Measurements from ENCODE around the gene VOPP1.

Gene VOPP1

DNA sequence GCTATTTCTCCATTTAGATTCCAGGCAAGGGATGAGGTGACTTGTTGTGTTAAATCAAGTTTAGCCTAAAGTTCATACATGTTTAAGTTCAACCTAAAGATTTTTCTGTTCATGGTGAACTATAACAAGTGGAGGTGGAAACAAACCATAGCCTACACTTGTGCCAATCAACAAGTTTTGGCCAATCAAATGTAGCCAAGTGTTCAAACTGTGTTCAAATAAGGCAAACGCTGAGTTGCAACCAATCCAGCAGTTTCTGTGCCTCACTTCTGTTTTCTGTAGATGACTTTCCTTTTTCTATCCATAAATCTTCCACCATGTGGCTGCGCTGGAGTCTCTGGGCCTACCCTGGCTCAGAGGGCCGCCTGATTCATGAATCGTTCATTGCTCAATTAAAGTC lies 4.5 kb upstream of the VOPP1 start:
- no peak for ATAC-seq

DNA sequence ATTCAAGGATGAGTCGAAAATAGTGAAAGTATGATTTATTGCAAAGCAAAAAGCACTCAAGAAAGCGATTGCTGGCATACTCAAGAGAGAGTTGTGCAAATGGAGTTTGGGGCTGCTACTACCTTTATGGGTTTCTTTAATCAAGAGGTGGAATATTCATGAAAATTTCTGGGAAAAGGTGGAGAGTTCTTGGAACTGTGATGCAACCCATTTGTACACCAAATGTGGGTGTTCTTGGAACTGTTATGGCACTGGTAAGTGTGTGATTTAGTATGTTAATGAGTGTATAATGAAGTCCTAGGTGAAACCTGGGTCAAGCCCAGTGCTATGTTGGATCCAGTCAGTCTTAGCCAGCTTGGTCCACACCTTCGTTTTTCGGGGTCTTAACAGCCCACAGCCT lies 3.4 kb upstream of the VOPP1 start:
- peak in 1 of 2 donors; percentile 17 for ATAC-seq

DNA sequence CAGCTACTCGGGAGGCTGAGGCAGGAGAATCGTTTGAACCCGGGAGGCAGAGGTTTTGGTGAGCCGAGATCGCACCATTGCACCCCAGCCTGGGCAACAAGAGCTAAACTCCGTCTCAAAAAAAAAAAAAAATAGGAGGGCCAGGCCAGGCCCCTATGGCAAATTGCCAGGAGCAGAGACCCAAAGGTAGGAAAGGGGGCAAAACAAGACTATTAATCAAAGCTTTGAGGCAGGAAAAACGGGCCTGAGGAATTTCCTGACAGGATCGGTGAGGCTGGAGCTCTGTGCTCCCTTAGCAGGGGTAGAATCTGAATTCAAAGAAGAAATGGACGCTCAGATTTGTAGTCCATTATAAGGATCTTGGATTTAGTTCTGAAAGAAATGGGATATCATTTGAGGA lies 2.8 kb upstream of the VOPP1 start:
- ATAC-seq: no peak

DNA sequence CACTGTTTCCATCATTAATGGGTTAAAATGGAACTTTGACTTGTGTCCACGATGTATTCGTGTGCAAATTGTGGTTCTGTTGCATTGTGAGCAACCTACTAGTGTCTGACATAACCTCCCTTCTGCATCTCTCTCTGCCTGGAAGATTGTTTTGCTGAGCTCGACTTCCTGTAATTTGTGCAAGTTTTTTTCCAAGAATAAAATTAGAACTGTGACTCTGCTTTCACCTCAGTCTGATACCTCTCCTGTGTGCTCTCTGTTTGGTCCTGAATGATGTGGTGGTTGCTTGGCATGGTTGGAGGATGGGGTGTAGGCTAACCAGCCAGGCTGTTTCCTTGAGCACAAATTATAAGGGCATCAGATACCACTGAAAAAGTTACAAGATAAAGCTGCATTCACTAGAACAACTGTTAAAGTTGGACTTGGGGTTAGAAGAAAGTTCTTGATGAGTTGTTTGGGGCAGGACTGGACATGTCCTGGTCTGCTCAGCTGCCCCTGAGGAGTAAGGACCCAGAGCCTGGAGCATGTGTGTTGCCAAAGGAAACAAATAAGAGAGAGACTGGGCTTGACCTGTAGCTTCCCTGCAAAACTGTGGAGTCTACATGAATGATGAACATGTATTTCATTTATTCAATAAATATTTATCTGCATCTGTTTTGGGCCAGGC lies 1.9 kb upstream of the VOPP1 start:
- ATAC-seq: peak; percentile 4 to 8

DNA sequence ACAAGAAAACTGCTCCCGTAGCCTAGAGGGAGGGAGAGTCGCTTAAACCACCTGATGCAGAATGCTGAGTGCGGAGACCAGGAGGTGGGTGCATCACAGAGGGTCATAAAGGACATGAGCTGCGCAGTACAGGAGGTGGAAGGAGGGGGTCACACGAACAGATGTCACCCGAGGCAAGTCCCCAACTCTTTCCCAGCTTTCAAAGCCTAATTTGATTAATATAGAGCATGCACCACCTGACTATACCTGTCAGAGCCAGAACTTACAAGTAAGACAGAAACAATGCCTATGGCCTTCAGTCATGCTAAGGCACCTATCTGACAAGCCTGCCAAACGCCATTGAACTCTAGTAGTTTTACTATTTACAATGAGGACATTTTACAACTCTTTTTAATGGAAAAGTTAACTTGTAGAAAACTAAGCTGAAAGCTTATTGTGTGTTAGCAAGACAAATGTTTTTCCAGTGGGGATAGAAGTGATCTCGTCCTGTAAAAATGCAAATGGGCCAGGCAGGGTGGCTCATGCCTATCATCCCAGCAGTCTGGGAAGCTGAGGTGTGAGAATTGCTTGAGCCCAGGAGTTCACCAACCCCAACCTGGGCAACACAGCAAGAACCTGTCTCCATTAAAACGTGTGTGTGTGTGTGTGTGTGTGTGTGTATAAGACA lies 1.1 kb upstream of the VOPP1 start:
- no peak for ATAC-seq

DNA sequence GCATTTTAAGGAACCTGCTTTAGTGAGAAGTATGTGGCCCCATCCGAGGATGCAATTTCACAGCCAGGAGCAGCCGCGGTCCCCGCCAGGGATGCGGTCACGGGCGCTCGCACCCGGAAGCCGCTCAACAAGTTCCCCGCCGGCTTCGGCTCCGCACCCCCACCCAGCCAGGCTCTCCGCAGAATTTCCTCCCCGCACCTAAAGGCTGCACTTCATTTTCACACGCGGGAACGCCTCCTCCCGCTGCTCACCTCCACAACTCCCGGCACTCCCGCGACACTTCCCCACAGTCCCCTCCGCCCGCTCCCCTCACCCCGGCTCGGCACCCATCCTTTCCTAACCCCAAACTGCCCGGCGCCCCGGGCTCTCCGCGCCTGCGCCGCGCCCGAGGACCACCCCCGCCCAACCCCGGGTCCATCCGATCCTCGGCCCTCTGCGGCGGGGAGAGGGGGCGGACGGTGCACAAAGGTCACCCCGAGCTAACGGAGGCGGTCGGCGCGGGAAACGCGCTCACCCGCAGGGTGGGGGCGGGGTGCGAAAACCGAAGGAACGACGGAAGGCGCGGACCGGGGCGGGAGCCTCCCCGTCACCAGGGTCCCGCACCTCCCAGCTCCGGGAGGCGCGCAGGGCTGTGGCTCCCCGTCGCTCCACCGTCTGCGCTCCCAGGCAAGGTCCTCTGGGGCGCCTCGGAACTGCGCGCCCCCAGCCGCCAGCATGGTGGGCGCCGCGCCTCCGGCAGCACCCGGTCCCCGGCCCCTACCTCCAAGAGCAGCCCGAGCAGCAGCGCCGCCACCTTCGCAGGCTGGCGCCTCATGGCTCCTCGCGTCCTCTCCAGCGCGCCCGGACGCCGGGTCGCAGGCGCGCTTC lies 558 bp downstream of the VOPP1 start:
- ATAC-seq: peak; percentile 3 to 8

DNA sequence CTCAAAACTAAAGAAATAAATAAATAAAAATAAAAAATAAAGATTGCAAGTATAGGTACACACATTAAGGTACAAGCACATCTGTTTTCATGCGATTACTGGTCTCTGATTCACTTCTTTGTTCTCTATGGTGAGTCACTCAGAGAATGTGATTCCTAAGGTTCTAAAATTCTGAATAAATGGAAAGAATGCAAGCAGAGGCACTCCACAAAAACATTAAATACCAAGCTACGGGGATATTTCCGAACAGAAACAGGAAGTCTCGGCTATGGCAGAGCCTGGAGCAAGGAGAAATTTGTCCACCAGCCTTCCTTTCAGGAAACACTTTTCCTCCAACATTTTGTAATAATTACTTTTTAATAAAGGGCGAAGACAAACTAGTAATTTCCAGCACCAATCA lies 1.4 kb downstream of the VOPP1 start:
- ATAC-seq: peak; percentile 27 to 31

DNA sequence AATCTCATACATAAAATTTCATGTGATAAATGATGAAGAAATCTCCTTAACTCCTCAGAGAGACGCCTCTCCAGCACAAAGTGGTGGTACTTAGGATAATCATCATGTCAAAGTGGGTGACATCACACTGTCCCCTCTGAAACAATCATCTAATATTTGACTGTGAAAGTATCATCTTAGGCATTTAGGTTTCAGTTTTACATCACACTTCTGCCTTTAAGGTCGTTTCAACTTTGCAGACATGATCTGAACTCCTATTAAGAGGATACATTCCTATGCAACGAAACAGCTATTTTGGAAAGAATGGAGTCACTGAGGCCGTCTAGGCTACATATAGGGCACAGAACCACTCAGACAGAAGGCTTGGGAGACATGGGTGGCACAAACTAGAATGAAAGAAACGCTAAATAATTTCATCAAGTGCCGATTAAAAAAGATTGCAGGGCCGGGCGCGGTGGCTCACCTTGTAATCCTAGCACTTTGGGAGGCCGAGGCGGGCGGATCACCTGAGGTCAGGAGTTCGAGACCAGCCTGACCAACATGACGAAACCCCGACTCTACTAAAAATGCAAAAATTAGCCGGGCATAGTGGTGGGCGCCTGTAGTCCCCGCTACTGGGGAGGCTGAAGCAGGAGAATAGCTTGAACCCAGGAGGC lies 2.0 kb downstream of the VOPP1 start:
- peak; percentile 50 to 55 for ATAC-seq

DNA sequence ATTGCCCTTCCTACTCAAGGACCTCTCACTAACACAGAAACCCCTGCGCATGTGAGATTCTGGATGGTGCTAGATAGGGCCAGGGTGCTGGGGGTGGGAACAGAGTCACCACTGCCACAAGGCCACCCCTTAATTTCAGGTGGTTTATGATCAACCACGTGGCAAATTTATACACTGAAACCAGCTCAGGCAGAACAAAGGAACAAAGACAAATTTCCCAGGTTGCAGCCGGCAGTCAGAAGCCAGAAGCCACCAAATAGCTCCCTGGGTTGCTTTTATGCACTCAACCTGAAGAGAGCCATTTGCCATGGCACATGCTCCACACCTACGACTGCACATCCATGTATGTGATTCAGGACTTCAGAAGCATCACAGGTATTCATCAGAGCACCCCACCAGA lies 2.5 kb downstream of the VOPP1 start:
- peak; percentile 49 to 53 for ATAC-seq

DNA sequence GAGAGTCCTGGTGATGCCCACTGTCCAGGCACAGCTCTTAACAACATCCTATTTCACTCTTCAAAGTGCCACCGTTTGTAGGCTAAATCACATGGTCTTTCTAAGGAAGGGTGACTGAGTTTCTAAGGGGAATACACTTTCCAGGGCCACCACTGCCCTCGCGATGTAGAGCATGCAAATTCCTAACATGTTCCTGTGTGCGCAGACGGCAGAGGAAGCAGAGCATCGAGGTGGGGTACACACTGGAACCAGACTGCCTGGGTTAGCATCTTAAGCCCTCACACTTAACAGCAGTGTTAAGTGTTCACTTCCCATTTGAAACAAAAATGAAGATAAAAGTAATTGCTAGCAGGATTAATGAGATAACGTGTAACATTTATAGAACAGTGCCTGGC lies 3.0 kb downstream of the VOPP1 start:
- ATAC-seq: no peak

DNA sequence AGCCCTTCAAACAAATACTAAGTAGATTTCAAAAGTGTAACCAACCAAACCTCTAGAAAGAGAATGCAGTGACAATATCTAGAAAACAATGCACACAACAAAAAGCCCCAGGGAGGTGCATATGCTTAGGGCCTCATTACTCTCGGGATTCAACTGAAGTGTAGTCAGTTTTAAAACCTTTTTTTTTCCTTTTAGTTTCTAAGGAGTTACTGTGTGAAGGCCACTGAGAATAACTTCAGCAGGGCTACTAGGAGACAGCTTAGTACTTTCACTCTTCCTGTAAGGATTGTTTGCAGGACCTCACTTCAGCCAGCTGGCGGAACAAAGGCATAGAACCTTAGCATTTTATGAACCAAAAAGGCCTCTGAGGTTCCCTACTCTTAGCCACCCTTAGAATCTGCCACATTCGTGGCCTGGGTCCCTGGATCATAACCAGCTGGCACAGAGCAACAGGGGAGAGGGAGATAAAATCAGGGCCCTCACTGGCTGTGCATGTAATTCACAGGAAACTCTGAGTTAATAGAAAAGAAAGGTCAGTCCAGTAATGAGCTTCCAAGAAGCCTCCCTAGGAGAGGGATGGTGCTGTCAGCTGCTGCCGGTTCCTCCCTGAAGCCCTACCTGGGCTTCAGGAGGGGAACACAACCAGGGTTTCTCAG lies 3.6 kb downstream of the VOPP1 start:
- ATAC-seq: no peak

DNA sequence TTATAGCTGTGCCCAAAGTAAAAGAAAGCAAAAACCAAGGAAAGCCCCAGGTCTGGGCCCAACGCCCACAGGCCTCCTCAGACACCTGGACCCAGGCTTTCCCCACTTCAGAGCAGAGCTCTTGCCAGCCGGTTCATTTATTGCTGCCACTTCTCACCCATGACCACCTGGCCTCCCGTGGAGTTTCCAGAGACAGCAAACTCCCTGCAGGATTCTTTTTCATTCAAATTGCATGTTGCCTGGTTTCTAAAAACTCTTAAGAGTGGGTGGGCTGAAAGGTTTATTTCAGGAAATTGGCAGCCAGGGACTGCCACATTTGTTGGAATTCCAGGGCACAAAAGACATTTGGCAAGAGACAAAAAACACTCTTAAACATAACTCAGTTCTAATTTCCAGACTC lies 4.7 kb downstream of the VOPP1 start:
- ATAC-seq: no peak

DNA sequence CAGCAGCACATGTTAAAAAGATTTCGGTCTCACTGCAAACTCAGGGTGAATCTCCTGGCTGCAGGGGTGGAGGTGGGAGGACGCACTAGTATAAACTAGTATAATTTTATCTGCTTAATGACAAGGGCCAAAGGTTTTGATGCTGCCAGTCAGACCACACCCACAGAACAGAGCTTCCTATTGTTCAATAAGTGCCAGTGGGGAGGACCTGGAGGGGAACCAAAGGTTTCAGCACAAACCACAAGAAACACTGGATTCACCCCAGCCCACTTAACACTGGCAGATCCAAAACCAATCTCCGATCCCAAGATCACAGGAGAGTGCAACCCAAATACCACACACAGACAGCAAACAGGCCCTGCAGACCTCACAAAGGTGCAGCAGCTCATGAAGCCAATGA lies 6.6 kb downstream of the VOPP1 start:
- no peak for ATAC-seq

DNA sequence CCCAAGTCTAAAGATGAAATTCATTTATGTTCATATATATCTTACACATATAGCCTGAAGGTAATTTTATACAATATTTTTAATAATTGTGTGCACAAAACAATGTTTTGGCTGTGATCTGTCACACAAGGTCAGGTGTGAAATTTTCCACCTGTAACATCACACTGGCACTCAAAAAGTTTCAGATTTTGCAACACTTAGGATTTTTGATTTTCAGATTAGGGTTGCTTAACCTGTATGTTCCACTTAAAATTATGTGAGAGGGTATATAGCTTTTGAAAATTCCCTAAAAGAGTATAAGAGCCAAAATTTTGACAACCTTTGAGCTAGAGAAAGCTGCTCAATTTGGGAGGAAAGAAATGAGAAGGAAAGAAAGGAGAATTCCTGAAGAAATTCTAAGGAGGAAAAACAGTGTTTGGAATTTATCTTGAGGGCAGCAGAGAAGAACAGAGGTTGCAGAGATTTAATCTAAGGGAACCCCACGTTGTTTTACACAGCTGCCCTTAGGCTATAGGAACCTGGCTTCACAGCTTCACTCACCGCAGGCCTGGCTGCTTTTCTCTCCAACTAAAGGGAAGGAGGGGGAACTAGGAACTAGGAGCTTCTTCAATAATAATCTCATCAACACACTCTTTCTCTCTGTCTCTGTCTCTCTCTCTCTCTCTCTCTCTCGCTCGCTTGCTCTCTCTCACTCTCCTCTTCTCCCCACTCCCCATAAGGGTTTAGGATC lies 8.5 kb downstream of the VOPP1 start:
- ATAC-seq: no peak

DNA sequence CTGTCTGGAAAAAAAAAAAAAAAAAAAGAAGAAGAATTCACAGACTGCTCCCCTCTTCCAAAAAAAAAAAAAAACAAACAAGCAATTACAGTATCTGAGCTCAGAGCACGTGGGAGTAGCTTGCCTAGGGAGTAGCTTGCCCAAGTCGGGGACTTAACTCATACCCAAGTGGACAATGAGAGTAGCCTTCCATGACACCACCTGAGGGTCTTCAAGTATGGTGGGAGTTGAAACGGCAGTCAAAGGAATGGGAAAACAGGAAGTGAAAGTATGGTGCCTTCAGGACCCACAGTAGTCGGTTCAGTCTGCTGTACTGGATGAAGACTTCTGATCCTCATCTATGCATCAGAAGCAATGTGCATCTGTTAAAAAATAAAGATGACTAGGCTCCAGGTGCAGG lies 10.6 kb downstream of the VOPP1 start:
- no peak for ATAC-seq

DNA sequence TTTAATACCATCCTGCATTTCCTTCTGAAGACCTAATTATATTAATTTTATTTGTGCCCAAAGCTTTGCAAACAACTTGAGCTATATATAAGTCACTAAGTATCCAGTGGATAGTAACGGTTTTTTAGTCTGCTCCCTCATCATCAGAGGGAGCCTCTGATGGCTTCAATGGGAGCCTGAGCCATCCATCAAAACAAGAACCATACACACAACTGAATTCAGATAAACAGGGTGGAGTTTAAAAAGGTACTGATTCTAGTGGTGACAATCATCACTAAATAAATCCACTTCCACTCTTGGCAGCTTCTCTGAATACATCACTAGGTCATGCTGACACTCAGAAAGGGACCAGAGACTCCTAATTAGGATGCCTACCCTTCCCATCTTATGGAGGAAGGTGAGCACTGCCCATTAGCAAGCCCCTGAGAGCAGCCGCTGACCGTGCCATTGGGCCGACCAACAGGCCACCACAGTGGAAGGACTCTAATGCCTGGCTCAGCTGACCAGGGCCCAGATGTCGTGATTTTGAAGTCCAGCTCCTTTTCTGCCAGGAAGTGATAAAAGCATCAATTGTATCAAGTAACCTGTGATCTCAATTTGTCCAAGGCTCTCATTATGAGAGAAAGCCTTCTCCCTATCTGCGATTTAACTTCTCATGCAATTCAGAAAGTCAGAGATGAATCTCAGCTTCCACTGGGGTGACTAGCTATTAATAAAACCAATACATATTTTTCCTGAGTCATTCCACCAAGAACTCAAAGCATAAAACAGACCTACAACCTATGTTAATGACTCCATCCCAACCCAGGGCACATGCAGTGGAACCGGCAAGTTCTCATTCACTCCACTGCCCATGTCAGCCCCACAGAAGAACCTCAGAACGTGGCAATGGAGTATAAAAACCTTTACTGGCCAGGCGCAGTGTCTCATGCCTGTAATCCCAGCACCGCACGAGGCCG lies 13.1 kb downstream of the VOPP1 start:
- peak; percentile 31 to 52 for ATAC-seq

DNA sequence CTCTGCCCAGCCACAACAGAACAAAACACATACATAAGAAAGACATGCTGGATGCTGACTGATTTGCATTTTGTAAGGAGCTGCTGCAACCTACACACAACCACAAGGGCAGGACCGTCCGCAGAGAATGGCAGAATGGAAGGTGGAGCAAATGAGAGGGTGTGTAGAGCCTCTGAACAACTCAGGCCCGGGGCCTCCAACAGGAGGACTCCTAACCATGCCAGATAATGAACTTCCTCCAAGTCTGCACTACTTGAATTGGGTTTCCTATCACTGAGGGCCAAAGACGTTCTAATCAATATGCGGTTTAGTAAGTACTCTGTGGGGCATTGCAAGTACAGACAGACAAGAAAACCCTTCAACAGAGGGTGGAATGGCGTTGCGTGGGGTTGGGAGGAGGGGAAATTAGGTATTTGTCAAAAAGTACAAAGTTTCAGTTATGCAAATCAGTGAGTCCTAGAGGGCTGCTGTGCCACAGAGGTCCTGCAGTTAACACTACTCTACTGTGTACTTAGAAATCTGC lies 14.6 kb downstream of the VOPP1 start:
- peak; percentile 64 to 74 for ATAC-seq

DNA sequence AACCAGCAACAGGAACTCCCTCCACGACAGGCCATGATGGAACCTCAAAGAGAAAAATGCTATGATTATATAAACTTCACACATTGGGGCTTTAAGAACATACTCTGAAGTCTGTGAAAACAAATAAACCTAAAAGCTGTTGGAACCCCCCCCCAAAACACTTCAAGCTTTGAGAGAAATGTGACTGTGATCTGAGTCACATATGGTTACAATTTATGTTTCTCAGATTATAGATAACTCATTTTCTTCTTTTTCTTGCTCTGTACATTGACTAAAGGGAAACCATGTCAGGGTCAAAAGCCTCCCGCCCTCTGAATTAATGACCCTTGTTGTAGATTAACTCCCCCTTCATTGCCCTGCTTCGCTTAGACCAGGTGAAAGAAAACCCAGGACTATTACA lies 15.8 kb downstream of the VOPP1 start:
- peak; percentile 45 to 46 for ATAC-seq

DNA sequence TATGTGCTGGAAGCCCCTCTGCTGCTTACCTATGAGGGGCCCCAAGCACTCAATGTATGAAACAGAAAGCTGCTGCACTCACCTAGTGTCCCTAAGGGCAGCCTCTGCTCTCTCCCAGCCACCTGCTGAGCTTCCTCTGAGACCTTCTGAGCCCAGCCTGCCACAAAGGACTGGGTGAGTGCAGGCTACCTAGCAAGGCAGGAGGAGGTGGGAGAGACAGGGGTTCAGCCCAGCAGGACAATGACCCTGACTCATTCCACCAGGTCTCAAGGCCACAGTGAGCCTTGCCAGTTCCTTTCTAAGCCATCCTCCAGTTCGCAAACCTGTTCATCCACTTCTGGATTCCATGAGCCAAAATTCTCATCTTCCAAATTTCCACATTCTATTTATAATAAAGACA lies 16.3 kb downstream of the VOPP1 start:
- ATAC-seq: no peak

DNA sequence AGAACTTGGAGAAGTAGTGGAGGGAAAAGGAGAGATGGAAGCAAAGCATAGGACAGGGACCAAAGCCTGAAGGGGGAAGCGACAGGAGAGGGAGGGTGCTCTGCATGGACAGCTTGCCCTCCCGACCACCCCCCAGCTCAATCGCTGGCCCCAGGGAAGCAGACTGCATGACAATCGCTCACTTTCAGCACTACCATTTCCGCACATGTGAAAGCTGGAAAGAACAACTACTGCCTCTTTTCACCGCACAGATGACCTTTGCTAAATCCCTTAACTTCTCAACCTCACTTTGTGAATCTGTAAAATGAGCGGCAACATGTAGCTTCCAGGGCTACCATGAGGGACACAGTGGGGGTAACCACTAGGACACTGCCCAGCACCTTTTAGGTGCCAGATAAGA lies 17.1 kb downstream of the VOPP1 start:
- ATAC-seq: no peak

DNA sequence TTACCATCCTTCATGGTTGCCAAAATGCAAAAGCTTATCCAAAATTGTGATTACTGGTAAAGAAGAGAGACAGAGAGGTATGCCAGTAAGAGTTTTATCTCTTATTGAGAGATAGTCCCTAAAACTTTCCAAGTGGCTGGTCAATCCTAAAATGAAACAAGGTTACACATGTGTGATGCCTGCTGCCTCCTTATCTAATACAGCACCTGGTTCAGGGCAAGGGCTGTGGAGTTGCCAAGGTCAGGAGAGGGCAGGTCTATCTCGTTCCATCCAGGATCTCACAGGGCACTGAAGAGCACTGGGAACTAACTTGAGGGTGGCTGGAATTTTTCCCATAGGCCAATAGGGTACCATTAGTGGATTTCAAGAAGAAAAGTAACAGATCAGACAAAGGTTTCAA lies 18.3 kb downstream of the VOPP1 start:
- ATAC-seq: no peak
